ENCODE measurements around the gene TNFRSF21.
"Not testable (repeated sequence)": the region's sequence is repeated elsewhere in the genome, so short reads cannot be mapped to it uniquely, and the experiment has no call there.

Gene TNFRSF21

GRCh38 chr6:47275132-47275531, 34.6 kb downstream of the TNFRSF21 start:
- H3K36me3 ChIP-seq (ENCODE audit: control insufficient read depth in 5 of 5, insufficient read depth in 5 of 5, low read length in 5 of 5): peaks cover 5 to 13% (median 7%) of the 10 kb centered on the region in 5 donors
- H3K4me3 ChIP-seq (ENCODE audit: low read depth in 1 of 5, low read length in 5 of 5); H3K27me3 ChIP-seq (ENCODE audit: control insufficient read depth in 5 of 5, insufficient read depth in 4 of 5, low read length in 5 of 5); H3K27ac ChIP-seq (ENCODE audit: low read depth, low read length); H3K9me3 ChIP-seq (ENCODE audit: control insufficient read depth in 5 of 5, low read length in 5 of 5); H3K9ac ChIP-seq (ENCODE audit: low read length in 5 of 5): not testable (repeated sequence)
- H3K4me1 ChIP-seq (ENCODE audit: control insufficient read depth in 5 of 5, insufficient read depth in 5 of 5, low read length in 5 of 5): peaks cover 0 to 26% (median 15%) of the 10 kb centered on the region in 5 donors

- peaks cover 6 to 41% (median 23%) of the 10 kb centered on the region in 5 donors for H3K4me1 ChIP-seq (ENCODE audit: control insufficient read depth in 5 of 5, insufficient read depth in 5 of 5, low read length in 5 of 5)
- no peaks in the 10 kb centered on the region for H3K27me3 ChIP-seq (ENCODE audit: control insufficient read depth in 5 of 5, insufficient read depth in 4 of 5, low read length in 5 of 5)
- peaks cover 0 to 6% (median 0%) of the 10 kb centered on the region in 5 donors for H3K36me3 ChIP-seq (ENCODE audit: control insufficient read depth in 5 of 5, insufficient read depth in 5 of 5, low read length in 5 of 5)
- H3K27ac ChIP-seq (ENCODE audit: low read depth, low read length): peak overlapping the region; percentile 55
- H3K4me3 ChIP-seq (ENCODE audit: low read depth in 1 of 5, low read length in 5 of 5): no peak overlapping the region
- H3K9me3 ChIP-seq (ENCODE audit: control insufficient read depth in 5 of 5, low read length in 5 of 5): no peaks in the 10 kb centered on the region
- no peak overlapping the region for H3K9ac ChIP-seq (ENCODE audit: low read length in 5 of 5)
These were observed 41.0 kb downstream of the TNFRSF21 start for GRCh38 chr6:47268572-47269187.

GRCh38 chr6:47267301-47267700, 42.4 kb downstream of the TNFRSF21 start:
- H3K36me3 ChIP-seq (ENCODE audit: control insufficient read depth in 5 of 5, insufficient read depth in 5 of 5, low read length in 5 of 5): peaks cover 0 to 11% (median 2%) of the 10 kb centered on the region in 5 donors
- H3K4me3 ChIP-seq (ENCODE audit: low read depth in 1 of 5, low read length in 5 of 5): no peak overlapping the region
- no peaks in the 10 kb centered on the region for H3K9me3 ChIP-seq (ENCODE audit: control insufficient read depth in 5 of 5, low read length in 5 of 5)
- H3K27me3 ChIP-seq (ENCODE audit: control insufficient read depth in 5 of 5, insufficient read depth in 4 of 5, low read length in 5 of 5): no peaks in the 10 kb centered on the region
- no peak overlapping the region for H3K27ac ChIP-seq (ENCODE audit: low read depth, low read length)
- H3K9ac ChIP-seq (ENCODE audit: low read length in 5 of 5): no peak overlapping the region
- H3K4me1 ChIP-seq (ENCODE audit: control insufficient read depth in 5 of 5, insufficient read depth in 5 of 5, low read length in 5 of 5): peaks cover 6 to 49% (median 23%) of the 10 kb centered on the region in 5 donors

- H3K4me1 ChIP-seq (ENCODE audit: control insufficient read depth in 5 of 5, insufficient read depth in 5 of 5, low read length in 5 of 5): peaks cover 6 to 53% (median 25%) of the 10 kb centered on the region in 5 donors
- H3K36me3 ChIP-seq (ENCODE audit: control insufficient read depth in 5 of 5, insufficient read depth in 5 of 5, low read length in 5 of 5): peaks cover 0 to 12% (median 2%) of the 10 kb centered on the region in 5 donors
- H3K4me3 ChIP-seq (ENCODE audit: low read depth in 1 of 5, low read length in 5 of 5): no peak overlapping the region
- H3K9ac ChIP-seq (ENCODE audit: low read length in 5 of 5): no peak overlapping the region
- no peaks in the 10 kb centered on the region for H3K9me3 ChIP-seq (ENCODE audit: control insufficient read depth in 5 of 5, low read length in 5 of 5)
- no peaks in the 10 kb centered on the region for H3K27me3 ChIP-seq (ENCODE audit: control insufficient read depth in 5 of 5, insufficient read depth in 4 of 5, low read length in 5 of 5)
- H3K27ac ChIP-seq (ENCODE audit: low read depth, low read length): peak overlapping the region; percentile 87
These were observed 43.7 kb downstream of the TNFRSF21 start for GRCh38 chr6:47265971-47266370.

- Histone ChIP-seq H3K9ac (ENCODE audit: low read length in 5 of 5) (peak overlapping the region in 3 of 5 donors; percentile 27 to 39 (median 32)), H3K27me3 (ENCODE audit: control insufficient read depth in 5 of 5, insufficient read depth in 4 of 5, low read length in 5 of 5) (no peaks in the 10 kb centered on the region), H3K4me1 (ENCODE audit: control insufficient read depth in 5 of 5, insufficient read depth in 5 of 5, low read length in 5 of 5) (peaks cover 8 to 59% (median 28%) of the 10 kb centered on the region in 5 donors), H3K36me3 (ENCODE audit: control insufficient read depth in 5 of 5, insufficient read depth in 5 of 5, low read length in 5 of 5) (peaks cover 0 to 12% (median 3%) of the 10 kb centered on the region in 5 donors), H3K27ac (ENCODE audit: low read depth, low read length) (peak overlapping the region; percentile 87), H3K4me3 (ENCODE audit: low read depth in 1 of 5, low read length in 5 of 5) (peak overlapping the region in 1 of 5 donors; percentile 23), H3K9me3 (ENCODE audit: control insufficient read depth in 5 of 5, low read length in 5 of 5) (no peaks in the 10 kb centered on the region)
These were observed 44.9 kb downstream of the TNFRSF21 start for GRCh38 chr6:47264775-47265184.

- no peaks in the 10 kb centered on the region for H3K9me3 ChIP-seq (ENCODE audit: control insufficient read depth in 5 of 5, low read length in 5 of 5)
- H3K4me3 ChIP-seq (ENCODE audit: low read depth in 1 of 5, low read length in 5 of 5): no peak overlapping the region
- H3K27me3 ChIP-seq (ENCODE audit: control insufficient read depth in 5 of 5, insufficient read depth in 4 of 5, low read length in 5 of 5): no peaks in the 10 kb centered on the region
- peaks cover 8 to 44% (median 25%) of the 10 kb centered on the region in 5 donors for H3K4me1 ChIP-seq (ENCODE audit: control insufficient read depth in 5 of 5, insufficient read depth in 5 of 5, low read length in 5 of 5)
- peak overlapping the region; percentile 24 for H3K27ac ChIP-seq (ENCODE audit: low read depth, low read length)
- H3K9ac ChIP-seq (ENCODE audit: low read length in 5 of 5): no peak overlapping the region
- peaks cover 0 to 12% (median 3%) of the 10 kb centered on the region in 5 donors for H3K36me3 ChIP-seq (ENCODE audit: control insufficient read depth in 5 of 5, insufficient read depth in 5 of 5, low read length in 5 of 5)
These were observed 46.4 kb downstream of the TNFRSF21 start for GRCh38 chr6:47263268-47263667.

- H3K9me3 ChIP-seq (ENCODE audit: control insufficient read depth in 5 of 5, low read length in 5 of 5): no peaks in the 10 kb centered on the region
- no peaks in the 10 kb centered on the region for H3K27me3 ChIP-seq (ENCODE audit: control insufficient read depth in 5 of 5, insufficient read depth in 4 of 5, low read length in 5 of 5)
- peaks cover 8 to 42% (median 25%) of the 10 kb centered on the region in 5 donors for H3K4me1 ChIP-seq (ENCODE audit: control insufficient read depth in 5 of 5, insufficient read depth in 5 of 5, low read length in 5 of 5)
- no peak overlapping the region for H3K27ac ChIP-seq (ENCODE audit: low read depth, low read length)
- H3K36me3 ChIP-seq (ENCODE audit: control insufficient read depth in 5 of 5, insufficient read depth in 5 of 5, low read length in 5 of 5): peaks cover 0 to 8% (median 7%) of the 10 kb centered on the region in 5 donors
- H3K4me3 ChIP-seq (ENCODE audit: low read depth in 1 of 5, low read length in 5 of 5): no peak overlapping the region
- H3K9ac ChIP-seq (ENCODE audit: low read length in 5 of 5): no peak overlapping the region
These were observed 47.5 kb downstream of the TNFRSF21 start for GRCh38 chr6:47262231-47262630.

- no peak overlapping the region for H3K9ac ChIP-seq (ENCODE audit: low read length in 5 of 5)
- H3K27ac ChIP-seq (ENCODE audit: low read depth, low read length): no peak overlapping the region
- H3K4me1 ChIP-seq (ENCODE audit: control insufficient read depth in 5 of 5, insufficient read depth in 5 of 5, low read length in 5 of 5): peaks cover 8 to 47% (median 25%) of the 10 kb centered on the region in 5 donors
- no peak overlapping the region for H3K4me3 ChIP-seq (ENCODE audit: low read depth in 1 of 5, low read length in 5 of 5)
- H3K9me3 ChIP-seq (ENCODE audit: control insufficient read depth in 5 of 5, low read length in 5 of 5): no peaks in the 10 kb centered on the region
- H3K36me3 ChIP-seq (ENCODE audit: control insufficient read depth in 5 of 5, insufficient read depth in 5 of 5, low read length in 5 of 5): peaks cover 0 to 8% (median 7%) of the 10 kb centered on the region in 5 donors
- H3K27me3 ChIP-seq (ENCODE audit: control insufficient read depth in 5 of 5, insufficient read depth in 4 of 5, low read length in 5 of 5): no peaks in the 10 kb centered on the region
These were observed 48.5 kb downstream of the TNFRSF21 start for GRCh38 chr6:47261191-47261590.

GRCh38 chr6:47260021-47260420, 49.7 kb downstream of the TNFRSF21 start:
- Histone ChIP-seq H3K9me3 (ENCODE audit: control insufficient read depth in 5 of 5, low read length in 5 of 5) (no peaks in the 10 kb centered on the region), H3K27me3 (ENCODE audit: control insufficient read depth in 5 of 5, insufficient read depth in 4 of 5, low read length in 5 of 5) (no peaks in the 10 kb centered on the region), H3K4me3 (ENCODE audit: low read depth in 1 of 5, low read length in 5 of 5) (no peak overlapping the region), H3K4me1 (ENCODE audit: control insufficient read depth in 5 of 5, insufficient read depth in 5 of 5, low read length in 5 of 5) (peaks cover 6 to 35% (median 17%) of the 10 kb centered on the region in 5 donors), H3K36me3 (ENCODE audit: control insufficient read depth in 5 of 5, insufficient read depth in 5 of 5, low read length in 5 of 5) (peaks cover 0 to 8% (median 7%) of the 10 kb centered on the region in 5 donors), H3K9ac (ENCODE audit: low read length in 5 of 5) (no peak overlapping the region), H3K27ac (ENCODE audit: low read depth, low read length) (no peak overlapping the region)

- H3K27ac ChIP-seq (ENCODE audit: low read depth, low read length): no peak overlapping the region
- no peak overlapping the region for H3K9ac ChIP-seq (ENCODE audit: low read length in 5 of 5)
- no peak overlapping the region for H3K4me3 ChIP-seq (ENCODE audit: low read depth in 1 of 5, low read length in 5 of 5)
- peaks cover 0 to 10% (median 8%) of the 10 kb centered on the region in 5 donors for H3K36me3 ChIP-seq (ENCODE audit: control insufficient read depth in 5 of 5, insufficient read depth in 5 of 5, low read length in 5 of 5)
- H3K4me1 ChIP-seq (ENCODE audit: control insufficient read depth in 5 of 5, insufficient read depth in 5 of 5, low read length in 5 of 5): peaks cover 2 to 29% (median 15%) of the 10 kb centered on the region in 5 donors
- H3K9me3 ChIP-seq (ENCODE audit: control insufficient read depth in 5 of 5, low read length in 5 of 5): no peaks in the 10 kb centered on the region
- H3K27me3 ChIP-seq (ENCODE audit: control insufficient read depth in 5 of 5, insufficient read depth in 4 of 5, low read length in 5 of 5): no peaks in the 10 kb centered on the region
These were observed 50.9 kb downstream of the TNFRSF21 start for GRCh38 chr6:47258724-47259347.
